CD14-positive monocyte (primary cell): ENCODE results near the gene ERGIC1. TPM values are rescaled to one million over a fixed set of nuclear protein-coding genes. Genes with fewer than 3 reads are reported as not detected.
A peak's percentile ranks its signal among the peaks of the same experiment; 100 is the strongest.

Experiments
- DNase-seq, 3 donors: peaks; one replicate each; pipeline ENCODE4 v3.0.0-alpha.2; 2011 to 2022
- H2AFZ ChIP-seq: 2 replicates; pipeline ENCODE4 v1.6.0; 2012; ENCODE audit warnings: mild to moderate bottlenecking, low read depth, low read length, inconsistent platforms; ENCODE audit not compliant: insufficient read depth, poor library complexity, severe bottlenecking
- H3K27ac ChIP-seq, 2 donors: 1 replicate in 1 of 2; 2 replicates in 1 of 2; pipeline ENCODE4 v1.5.1; 2012 to 2013; ENCODE audit warnings: low read length in 2 of 2, control low read depth in 1 of 2, inconsistent platforms in 1 of 2, low read depth in 1 of 2, mild to moderate bottlenecking in 1 of 2
- H3K27me3 ChIP-seq, 2 donors: one replicate each; pipeline versions ENCODE4 v1.6.0 to v1.6.1; 2011 to 2013; ENCODE audit warnings: low read length in 2 of 2; ENCODE audit not compliant: control insufficient read depth in 2 of 2, insufficient read depth in 2 of 2
- H3K36me3 ChIP-seq, 2 donors: replicated peaks in 1 of 2; 1 replicate in 1 of 2; 2 replicates in 1 of 2; pipeline versions ENCODE4 v1.5.1 to v1.6.1; 2012 to 2013; ENCODE audit warnings: low read length in 2 of 2, control low read depth in 1 of 2, inconsistent platforms in 1 of 2, mild to moderate bottlenecking in 1 of 2; ENCODE audit not compliant: insufficient read depth in 2 of 2, control insufficient read depth in 1 of 2
- H3K4me1 ChIP-seq, 2 donors: 1 replicate in 1 of 2; 2 replicates in 1 of 2; pipeline versions ENCODE4 v1.5.1 to v1.6.1; 2012 to 2013; ENCODE audit warnings: low read length in 2 of 2, control low read depth in 1 of 2, inconsistent platforms in 1 of 2, mild to moderate bottlenecking in 1 of 2, moderate library complexity in 1 of 2; ENCODE audit not compliant: insufficient read depth in 2 of 2, control insufficient read depth in 1 of 2
- H3K4me2 ChIP-seq: replicated peaks from 2 replicates; pipeline ENCODE3; 2012; ENCODE audit warnings: low read length, moderate library complexity, mild to moderate bottlenecking; ENCODE audit not compliant: poor library complexity, severe bottlenecking; ENCODE audit errors: extremely low read depth
- H3K4me3 ChIP-seq, 3 experiments: fragments of 200-600 bp in 1 of 3; sonication (generic) in 1 of 3; replicated peaks in 1 of 3; 1 replicate in 2 of 3; 2 replicates in 1 of 3; pipeline ENCODE4 v1.5.1; 2011 to 2013; ENCODE audit warnings: low read length in 3 of 3, mild to moderate bottlenecking in 3 of 3, control low read depth in 2 of 3, low read depth in 2 of 3, inconsistent platforms in 1 of 3, moderate library complexity in 1 of 3
- H3K79me2 ChIP-seq: 2 replicates; pipeline ENCODE4 v1.6.0; 2012; ENCODE audit warnings: mild to moderate bottlenecking, control low read depth, inconsistent platforms, low read length, moderate library complexity; ENCODE audit not compliant: insufficient read depth
- H3K9ac ChIP-seq: 2 replicates; pipeline ENCODE4 v1.6.0; 2017; ENCODE audit warnings: low read length, mild to moderate bottlenecking; ENCODE audit not compliant: insufficient read depth, poor library complexity, severe bottlenecking
- H3K9me3 ChIP-seq, 2 donors: replicated peaks in 1 of 2; 1 replicate in 1 of 2; 2 replicates in 1 of 2; pipeline versions ENCODE4 v1.5.1 to v1.6.1; 2012 to 2013; ENCODE audit warnings: low read length in 2 of 2, control low read depth in 1 of 2; ENCODE audit not compliant: control insufficient read depth in 1 of 2, insufficient read depth in 1 of 2
- H4K20me1 ChIP-seq: 2 replicates; pipeline ENCODE4 v1.6.0; 2012; ENCODE audit warnings: mild to moderate bottlenecking, low read length, control low read depth, moderate library complexity; ENCODE audit not compliant: insufficient read depth
- H3K27ac Mint-ChIP-seq, 7 donors: one replicate each; pipeline ENCODE4 v1.8.0; 2020; ENCODE audit warnings: mild to moderate bottlenecking in 7 of 7, mixed read lengths in 7 of 7, moderate library complexity in 6 of 7, inconsistent platforms in 2 of 7
- H3K27me3 Mint-ChIP-seq, 3 donors: one replicate each; pipeline ENCODE4 v1.8.0; 2021 to 2022; ENCODE audit warnings: low read depth in 3 of 3, mild to moderate bottlenecking in 3 of 3, mixed read lengths in 3 of 3, moderate library complexity in 3 of 3, inconsistent platforms in 1 of 3
- H3K36me3 Mint-ChIP-seq, 2 donors: one replicate each; pipeline ENCODE4 v1.8.0; 2020; ENCODE audit warnings: mixed read lengths in 2 of 2, inconsistent platforms in 1 of 2, mild to moderate bottlenecking in 1 of 2
- H3K4me1 Mint-ChIP-seq: one replicate; pipeline ENCODE4 v1.8.0; 2020; ENCODE audit warnings: mild to moderate bottlenecking, mixed read lengths
- H3K4me3 Mint-ChIP-seq, 2 donors: one replicate each; pipeline ENCODE4 v1.8.0; 2020; ENCODE audit warnings: mild to moderate bottlenecking in 2 of 2, mixed read lengths in 2 of 2, moderate library complexity in 1 of 2
- H3K9me3 Mint-ChIP-seq, 7 donors: one replicate each; pipeline ENCODE4 v1.8.0; 2020 to 2022; ENCODE audit warnings: mixed read lengths in 7 of 7, mild to moderate bottlenecking in 6 of 7, moderate library complexity in 6 of 7, inconsistent platforms in 2 of 7
- CTCF ChIP-seq: fragments of 200-600 bp; IDR thresholded peaks from one replicate; pipeline ENCODE4 v1.8.0; 2022; ENCODE audit warnings: antibody characterized with exemption, mild to moderate bottlenecking
- WGBS: methylation state at CpG from one replicate; pipeline ENCODE4 v1.1.5; 2013; ENCODE audit warnings: missing lambda C conversion rate; ENCODE audit not compliant: insufficient coverage; 5-methylcytosine and 5-hydroxymethylcytosine counted together
- intact Hi-C, 2 donors: fragments of 100-400 bp; cut with micrococcal nuclease; formaldehyde crosslinking; loops; one replicate each; pipeline versions ENCODE4 v1.15.0 to v1.15.1; 2023
- polyA plus RNA-seq, 3 donors: library from polyadenylated mRNA; depleted of rRNA in 1 of 3; unstranded in 2 of 3; stranded (reverse) in 1 of 3; fragments of 300-500 nt in 2 of 3; fragments of >200 nt in 1 of 3; fragmentation: Illumina TruSeq in 2 of 3; gene quantifications; 1 replicate in 2 of 3; 2 replicates in 1 of 3; pipeline ENCODE4 v1.2.3, GENCODE V29; 2012 to 2021

ERGIC1 gene
- polyA plus RNA-seq, 3 donors: 28.3 to 76.2 (median 34.1) TPM

DNA sequence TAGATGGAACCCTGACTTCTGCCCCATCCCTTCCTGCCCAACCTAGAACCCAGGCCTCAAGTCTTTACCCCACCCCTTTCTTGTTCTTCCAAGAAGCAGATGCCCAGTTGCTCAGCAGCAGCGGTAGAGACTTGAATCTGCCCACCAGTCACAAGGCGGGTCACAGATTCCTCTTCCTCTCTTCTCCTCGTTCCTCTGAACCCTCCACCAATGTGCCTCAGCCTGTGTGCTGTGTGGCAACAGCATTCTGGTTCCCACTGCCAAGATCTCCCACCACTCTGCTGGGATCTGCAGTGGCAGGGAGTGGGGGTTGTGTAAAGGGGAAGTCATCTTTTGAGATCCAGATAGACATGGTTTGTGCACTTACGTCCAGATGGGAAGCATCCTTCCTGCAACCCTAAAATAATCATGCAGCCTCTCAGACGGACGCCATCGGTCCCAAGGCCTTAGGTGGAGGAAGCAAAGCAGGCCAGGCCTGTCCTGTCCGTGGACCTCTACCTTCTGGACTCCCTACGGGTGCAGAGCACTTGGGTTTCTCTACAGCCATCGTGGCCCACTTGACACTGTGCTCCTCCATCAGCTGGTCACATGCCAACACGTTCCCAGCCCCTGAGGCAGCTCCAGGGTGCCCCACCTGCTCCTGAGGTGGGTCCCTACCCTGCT, 117.5 kb downstream of the ERGIC1 start:
- Histone ChIP-seq H3K36me3 (peaks cover 3 to 8% of the 10 kb centered on the region in 2 donors), H3K4me1 (no peaks in the 10 kb centered on the region), H3K27ac (no peak overlapping the region), H3K4me3 (no peak overlapping the region), H3K79me2 (no peaks in the 10 kb centered on the region), H4K20me1 (no peaks in the 10 kb centered on the region), H3K9ac (no peak overlapping the region), H2AFZ (no peak overlapping the region), H3K4me2 (no peak overlapping the region), H3K27me3 (no peaks in the 10 kb centered on the region), H3K9me3 (no peaks in the 10 kb centered on the region)
- DNase-seq: no peak
- H3K27me3 Mint-ChIP-seq: peaks cover 5 to 11% (median 7%) of the 10 kb centered on the region in 3 donors
- peak overlapping the region in 3 of 7 donors; percentile 37 to 70 (median 53) for H3K27ac Mint-ChIP-seq
- TF ChIP-seq CTCF: no peak
- H3K9me3 Mint-ChIP-seq: peaks cover 0 to 3% (median 0%) of the 10 kb centered on the region in 7 donors
- peaks cover 28 to 31% of the 10 kb centered on the region in 2 donors for H3K36me3 Mint-ChIP-seq
- H3K4me3 Mint-ChIP-seq: no peak overlapping the region
- intact Hi-C loops: no loop called here
- 77% methylated on average over 9 of the region's 11 CpGs for WGBS
- H3K4me1 Mint-ChIP-seq: peaks cover 9% of the 10 kb centered on the region

DNA sequence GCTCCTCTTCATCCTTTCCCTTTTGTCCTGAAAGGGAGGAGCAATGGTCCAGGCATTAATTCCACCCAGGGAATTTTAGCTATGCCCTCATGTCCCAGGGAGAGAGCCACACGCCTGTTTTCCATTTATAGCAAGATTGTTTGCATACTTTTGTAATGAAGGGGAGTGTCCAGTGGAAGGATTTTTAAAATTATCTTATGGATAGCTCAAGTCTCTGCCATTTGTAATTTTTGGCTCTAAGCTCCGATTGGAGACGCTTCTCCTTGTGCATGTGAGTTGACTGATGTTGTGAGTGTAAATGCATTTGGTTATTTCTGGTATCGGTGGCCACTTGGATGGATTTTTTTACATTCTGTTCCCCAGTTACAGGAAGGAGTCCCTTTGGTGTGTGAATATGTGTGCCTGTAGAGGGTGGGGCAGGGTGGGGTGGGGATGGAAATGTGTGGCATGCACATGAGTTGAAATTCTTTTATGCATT, 118.0 kb downstream of the ERGIC1 start:
- DNase-seq: no peak
- Histone ChIP-seq H3K27me3 (no peaks in the 10 kb centered on the region), H3K4me3 (no peak overlapping the region), H3K4me1 (peaks cover 0 to 5% of the 10 kb centered on the region in 2 donors), H4K20me1 (no peaks in the 10 kb centered on the region), H3K4me2 (no peak overlapping the region), H2AFZ (no peak overlapping the region), H3K36me3 (peaks cover 2 to 6% of the 10 kb centered on the region in 2 donors), H3K9ac (no peak overlapping the region), H3K27ac (no peak overlapping the region), H3K9me3 (no peaks in the 10 kb centered on the region), H3K79me2 (no peaks in the 10 kb centered on the region)
- Mint-ChIP-seq H3K36me3 (peaks cover 25 to 29% of the 10 kb centered on the region in 2 donors), H3K4me1 (peaks cover 12% of the 10 kb centered on the region), H3K27ac (no peak overlapping the region), H3K27me3 (peaks cover 5 to 12% (median 7%) of the 10 kb centered on the region in 3 donors), H3K9me3 (peaks cover 0 to 3% (median 0%) of the 10 kb centered on the region in 7 donors), H3K4me3 (no peak overlapping the region)
- 94% methylated on average over 2 of the region's 4 CpGs for WGBS
- no peak for TF ChIP-seq CTCF
- intact Hi-C loops: no loop called here
